Liver (tissue), 3 donors: ENCODE data around the gene GLUD1.

Experiments
- GABPA ChIP-seq, 2 donors: IDR thresholded peaks in 1 of 2; conservative IDR thresholded peaks in 1 of 2; 2 replicates each; pipeline ENCODE4 v1.6.1; 2016; ENCODE audit warnings: antibody characterized with exemption in 2 of 2, mild to moderate bottlenecking in 1 of 2, moderate library complexity in 1 of 2
- RAD21 ChIP-seq, 2 donors: IDR thresholded peaks; 2 replicates each; pipeline ENCODE4 v1.6.1; 2016; ENCODE audit warnings: antibody characterized with exemption in 2 of 2, mild to moderate bottlenecking in 2 of 2
- RXRA ChIP-seq, 2 donors: IDR thresholded peaks; 2 replicates each; pipeline ENCODE4 v1.6.1; 2017 to 2018; ENCODE audit warnings: antibody characterized with exemption in 2 of 2, mild to moderate bottlenecking in 1 of 2
- SP1 ChIP-seq: IDR thresholded peaks from 2 replicates; pipeline ENCODE4 v1.6.1; 2018; ENCODE audit warnings: antibody characterized with exemption, mild to moderate bottlenecking
- TAF1 ChIP-seq: conservative IDR thresholded peaks from 2 replicates; pipeline ENCODE4 v1.6.1; 2016; ENCODE audit warnings: antibody characterized with exemption, mild to moderate bottlenecking
- YY1 ChIP-seq: IDR thresholded peaks from 2 replicates; pipeline ENCODE4 v1.6.1; 2016; ENCODE audit warnings: antibody characterized with exemption, mild to moderate bottlenecking
- TF ChIP-seq, protein P1 (sequence below): fragments of 150-350 bp; IDR thresholded peaks from 2 replicates; pipeline ENCODE4 v1.5.1; 2017; ENCODE audit warnings: improper control_type of control experiment, low read depth, low read length; ENCODE audit not compliant: missing input control
- TF ChIP-seq, protein P2 (sequence below): IDR thresholded peaks from 2 replicates; pipeline ENCODE4 v1.6.1; 2016; ENCODE audit warnings: antibody characterized with exemption, mild to moderate bottlenecking
- TF ChIP-seq, protein P3 (sequence below): IDR thresholded peaks from 2 replicates; pipeline ENCODE4 v1.6.1; 2016; ENCODE audit warnings: antibody characterized with exemption
- TF ChIP-seq, protein P4 (sequence below): IDR thresholded peaks from 2 replicates; pipeline ENCODE4 v1.6.1; 2016; ENCODE audit warnings: antibody characterized with exemption
- donor health status: healthy.
- donor health status: healthy.

DNA sequence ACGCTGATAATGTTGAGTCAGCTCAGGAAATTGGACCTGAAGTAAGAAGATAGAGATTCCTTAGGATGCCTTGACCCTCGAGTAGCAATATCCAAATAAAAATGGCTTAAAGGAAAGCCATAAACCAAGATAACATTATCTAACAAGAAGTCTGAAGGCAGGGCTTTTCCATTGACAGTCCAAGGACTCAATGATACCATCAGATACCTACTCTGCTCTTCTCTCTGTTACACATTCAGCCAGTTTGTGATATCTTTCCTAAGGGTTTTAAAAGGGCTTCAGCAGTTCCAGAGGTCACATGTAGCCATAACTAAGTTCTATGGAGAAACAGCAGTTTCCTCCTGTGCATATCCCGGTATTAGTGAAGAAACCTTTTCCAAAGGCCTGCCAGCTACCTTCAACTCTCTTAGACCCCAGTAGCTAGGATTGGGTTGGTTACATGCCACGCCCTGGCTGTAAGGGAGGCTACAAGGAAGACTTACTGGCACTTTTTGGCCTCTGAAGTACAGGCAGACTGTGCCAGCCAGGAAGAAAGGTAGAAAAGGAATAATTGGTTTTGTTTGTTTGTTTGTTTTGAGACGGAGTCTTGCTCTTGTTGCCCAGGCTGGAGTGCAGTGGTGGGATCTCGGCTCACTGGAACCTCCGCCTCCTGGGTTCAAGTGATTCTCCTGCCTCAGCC is 10.9 kb upstream of the GLUD1 start:
- TF ChIP-seq, protein P1, sequence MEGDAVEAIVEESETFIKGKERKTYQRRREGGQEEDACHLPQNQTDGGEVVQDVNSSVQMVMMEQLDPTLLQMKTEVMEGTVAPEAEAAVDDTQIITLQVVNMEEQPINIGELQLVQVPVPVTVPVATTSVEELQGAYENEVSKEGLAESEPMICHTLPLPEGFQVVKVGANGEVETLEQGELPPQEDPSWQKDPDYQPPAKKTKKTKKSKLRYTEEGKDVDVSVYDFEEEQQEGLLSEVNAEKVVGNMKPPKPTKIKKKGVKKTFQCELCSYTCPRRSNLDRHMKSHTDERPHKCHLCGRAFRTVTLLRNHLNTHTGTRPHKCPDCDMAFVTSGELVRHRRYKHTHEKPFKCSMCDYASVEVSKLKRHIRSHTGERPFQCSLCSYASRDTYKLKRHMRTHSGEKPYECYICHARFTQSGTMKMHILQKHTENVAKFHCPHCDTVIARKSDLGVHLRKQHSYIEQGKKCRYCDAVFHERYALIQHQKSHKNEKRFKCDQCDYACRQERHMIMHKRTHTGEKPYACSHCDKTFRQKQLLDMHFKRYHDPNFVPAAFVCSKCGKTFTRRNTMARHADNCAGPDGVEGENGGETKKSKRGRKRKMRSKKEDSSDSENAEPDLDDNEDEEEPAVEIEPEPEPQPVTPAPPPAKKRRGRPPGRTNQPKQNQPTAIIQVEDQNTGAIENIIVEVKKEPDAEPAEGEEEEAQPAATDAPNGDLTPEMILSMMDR, result no peak
- TF ChIP-seq, protein P2, sequence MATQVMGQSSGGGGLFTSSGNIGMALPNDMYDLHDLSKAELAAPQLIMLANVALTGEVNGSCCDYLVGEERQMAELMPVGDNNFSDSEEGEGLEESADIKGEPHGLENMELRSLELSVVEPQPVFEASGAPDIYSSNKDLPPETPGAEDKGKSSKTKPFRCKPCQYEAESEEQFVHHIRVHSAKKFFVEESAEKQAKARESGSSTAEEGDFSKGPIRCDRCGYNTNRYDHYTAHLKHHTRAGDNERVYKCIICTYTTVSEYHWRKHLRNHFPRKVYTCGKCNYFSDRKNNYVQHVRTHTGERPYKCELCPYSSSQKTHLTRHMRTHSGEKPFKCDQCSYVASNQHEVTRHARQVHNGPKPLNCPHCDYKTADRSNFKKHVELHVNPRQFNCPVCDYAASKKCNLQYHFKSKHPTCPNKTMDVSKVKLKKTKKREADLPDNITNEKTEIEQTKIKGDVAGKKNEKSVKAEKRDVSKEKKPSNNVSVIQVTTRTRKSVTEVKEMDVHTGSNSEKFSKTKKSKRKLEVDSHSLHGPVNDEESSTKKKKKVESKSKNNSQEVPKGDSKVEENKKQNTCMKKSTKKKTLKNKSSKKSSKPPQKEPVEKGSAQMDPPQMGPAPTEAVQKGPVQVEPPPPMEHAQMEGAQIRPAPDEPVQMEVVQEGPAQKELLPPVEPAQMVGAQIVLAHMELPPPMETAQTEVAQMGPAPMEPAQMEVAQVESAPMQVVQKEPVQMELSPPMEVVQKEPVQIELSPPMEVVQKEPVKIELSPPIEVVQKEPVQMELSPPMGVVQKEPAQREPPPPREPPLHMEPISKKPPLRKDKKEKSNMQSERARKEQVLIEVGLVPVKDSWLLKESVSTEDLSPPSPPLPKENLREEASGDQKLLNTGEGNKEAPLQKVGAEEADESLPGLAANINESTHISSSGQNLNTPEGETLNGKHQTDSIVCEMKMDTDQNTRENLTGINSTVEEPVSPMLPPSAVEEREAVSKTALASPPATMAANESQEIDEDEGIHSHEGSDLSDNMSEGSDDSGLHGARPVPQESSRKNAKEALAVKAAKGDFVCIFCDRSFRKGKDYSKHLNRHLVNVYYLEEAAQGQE, result no peak
- TF ChIP-seq RAD21 (IDR thresholded peaks at IDR 0.05), result no peak
- no peak for TF ChIP-seq TAF1
- no peak for TF ChIP-seq GABPA (IDR thresholded peaks at IDR 0.05 in 1 of 2, conservative IDR thresholded peaks at IDR 0.05 in 1 of 2)
- TF ChIP-seq YY1, result no peak
- no peak for TF ChIP-seq RXRA (IDR thresholded peaks at IDR 0.05)
- no peak for TF ChIP-seq SP1
- TF ChIP-seq, protein P3, sequence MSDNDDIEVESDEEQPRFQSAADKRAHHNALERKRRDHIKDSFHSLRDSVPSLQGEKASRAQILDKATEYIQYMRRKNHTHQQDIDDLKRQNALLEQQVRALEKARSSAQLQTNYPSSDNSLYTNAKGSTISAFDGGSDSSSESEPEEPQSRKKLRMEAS, result no peak
- TF ChIP-seq, protein P4, sequence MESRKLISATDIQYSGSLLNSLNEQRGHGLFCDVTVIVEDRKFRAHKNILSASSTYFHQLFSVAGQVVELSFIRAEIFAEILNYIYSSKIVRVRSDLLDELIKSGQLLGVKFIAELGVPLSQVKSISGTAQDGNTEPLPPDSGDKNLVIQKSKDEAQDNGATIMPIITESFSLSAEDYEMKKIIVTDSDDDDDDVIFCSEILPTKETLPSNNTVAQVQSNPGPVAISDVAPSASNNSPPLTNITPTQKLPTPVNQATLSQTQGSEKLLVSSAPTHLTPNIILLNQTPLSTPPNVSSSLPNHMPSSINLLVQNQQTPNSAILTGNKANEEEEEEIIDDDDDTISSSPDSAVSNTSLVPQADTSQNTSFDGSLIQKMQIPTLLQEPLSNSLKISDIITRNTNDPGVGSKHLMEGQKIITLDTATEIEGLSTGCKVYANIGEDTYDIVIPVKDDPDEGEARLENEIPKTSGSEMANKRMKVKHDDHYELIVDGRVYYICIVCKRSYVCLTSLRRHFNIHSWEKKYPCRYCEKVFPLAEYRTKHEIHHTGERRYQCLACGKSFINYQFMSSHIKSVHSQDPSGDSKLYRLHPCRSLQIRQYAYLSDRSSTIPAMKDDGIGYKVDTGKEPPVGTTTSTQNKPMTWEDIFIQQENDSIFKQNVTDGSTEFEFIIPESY, result no peak
